HS-5 (cell line): ENCODE results near the gene TSHR.
"Not testable (repeated sequence)": the region's sequence is repeated elsewhere in the genome, so short reads cannot be mapped to it uniquely, and the experiment has no call there.

Experiments
- DNase-seq: peaks from one replicate; pipeline ENCODE4 v3.0.0-alpha.2; 2012; ENCODE audit warnings: low read depth

The TSHR gene

GRCh38 chr14:80996049-80996901 is 40.9 kb downstream of the TSHR start:
- DNase-seq, result peak; percentile 71

GRCh38 chr14:81001447-81001846 is 46.0 kb downstream of the TSHR start:
- DNase-seq, result no peak

DNA sequence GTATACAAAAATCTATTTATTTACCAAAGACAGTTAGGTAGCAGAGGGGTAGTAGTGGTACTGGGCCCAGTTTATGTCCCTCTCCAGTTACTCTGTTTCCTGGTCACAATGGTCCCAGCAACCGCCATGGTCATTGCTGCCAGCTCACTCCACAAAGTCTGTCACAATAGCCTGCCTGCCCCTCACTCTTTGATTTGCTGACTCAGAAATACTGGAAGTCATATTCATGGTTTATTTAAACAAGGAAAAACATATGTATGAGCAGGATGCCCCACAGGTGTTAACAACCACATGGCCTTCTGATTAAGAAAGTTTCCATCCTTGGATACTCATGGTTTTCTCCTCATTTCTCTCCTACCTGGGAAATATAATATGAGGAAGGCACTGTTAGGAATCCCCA is 49.2 kb downstream of the TSHR start:
- DNase-seq, result no peak

DNA sequence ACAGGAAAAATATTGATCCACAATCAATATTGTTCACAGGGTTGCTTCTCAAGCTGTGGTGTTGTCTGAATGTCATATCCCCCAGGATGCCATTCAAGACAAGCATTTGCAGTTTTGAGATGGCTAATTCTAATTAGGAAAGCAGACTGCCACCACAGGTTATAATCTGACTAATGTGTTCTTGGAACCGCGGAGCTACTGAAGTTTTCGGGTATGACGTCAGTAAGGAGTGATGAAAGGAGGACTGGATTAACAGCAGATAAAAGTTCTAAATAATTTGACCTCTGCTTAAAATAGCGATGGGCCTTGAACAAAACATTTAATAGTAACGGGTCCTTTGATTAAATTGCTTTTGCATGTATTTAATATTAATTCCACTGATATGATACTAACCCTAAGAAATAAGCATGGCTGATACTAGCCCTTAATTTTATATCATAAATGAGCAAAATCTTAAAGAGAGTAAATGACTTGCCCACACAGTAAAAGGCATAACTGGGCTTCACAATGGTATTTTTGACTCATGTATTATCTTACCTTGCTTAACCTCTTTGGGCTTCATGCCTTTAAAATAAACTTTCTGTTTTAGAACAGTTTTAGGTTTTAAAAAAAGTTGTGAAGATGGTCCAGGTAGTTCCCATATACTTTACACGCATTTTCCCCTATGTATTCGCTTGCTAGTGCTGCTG is 50.3 kb downstream of the TSHR start:
- no peak for DNase-seq

GRCh38 chr14:81006266-81006665 is 50.8 kb downstream of the TSHR start:
- no peak for DNase-seq

- DNase-seq, result no peak
Measured at GRCh38 chr14:81007131-81007530, 51.7 kb downstream of the TSHR start.

- no peak for DNase-seq
Measured at GRCh38 chr14:81009346-81009745, 53.9 kb downstream of the TSHR start.

- no peak for DNase-seq
Measured at GRCh38 chr14:81018251-81018650, 62.8 kb downstream of the TSHR start.

DNA sequence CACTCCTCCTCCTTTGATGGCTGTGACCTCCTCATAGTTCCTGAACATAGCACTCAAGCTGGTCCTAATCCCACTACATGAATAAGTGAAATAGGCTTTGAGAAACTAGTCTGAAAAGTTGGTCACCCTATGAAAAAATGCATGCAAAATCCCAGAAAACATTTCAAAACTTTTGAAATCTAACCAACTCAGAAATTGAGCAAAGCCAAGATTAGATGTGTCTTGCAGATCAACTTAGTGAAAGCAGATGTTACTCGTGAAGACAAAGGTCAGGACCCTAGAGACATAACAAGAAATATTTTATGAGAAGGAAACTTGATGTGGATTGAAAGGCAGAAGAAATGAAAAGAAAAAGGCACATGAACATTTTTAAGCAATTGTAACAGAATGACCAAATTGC is 63.3 kb downstream of the TSHR start:
- DNase-seq, result no peak

DNA sequence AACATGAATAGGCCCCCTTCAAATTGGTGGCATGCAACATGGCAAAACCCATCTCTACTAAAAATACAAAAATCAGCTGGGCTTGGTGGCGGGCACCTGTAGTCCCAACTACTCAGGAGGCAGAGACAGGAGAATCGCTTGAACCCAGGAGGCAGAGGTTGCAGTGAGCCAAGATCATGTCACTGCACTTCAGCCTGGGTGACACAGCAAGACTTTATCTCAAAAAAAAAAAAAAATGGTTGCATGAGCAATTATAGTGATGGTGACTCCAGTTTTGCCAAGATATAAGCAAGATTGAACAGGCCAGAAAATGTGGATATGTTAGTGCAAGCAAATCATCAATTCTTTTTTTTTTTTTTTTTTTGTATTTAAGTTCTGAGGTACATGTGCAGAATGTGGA is 63.7 kb downstream of the TSHR start:
- not testable (repeated sequence) for DNase-seq

DNA sequence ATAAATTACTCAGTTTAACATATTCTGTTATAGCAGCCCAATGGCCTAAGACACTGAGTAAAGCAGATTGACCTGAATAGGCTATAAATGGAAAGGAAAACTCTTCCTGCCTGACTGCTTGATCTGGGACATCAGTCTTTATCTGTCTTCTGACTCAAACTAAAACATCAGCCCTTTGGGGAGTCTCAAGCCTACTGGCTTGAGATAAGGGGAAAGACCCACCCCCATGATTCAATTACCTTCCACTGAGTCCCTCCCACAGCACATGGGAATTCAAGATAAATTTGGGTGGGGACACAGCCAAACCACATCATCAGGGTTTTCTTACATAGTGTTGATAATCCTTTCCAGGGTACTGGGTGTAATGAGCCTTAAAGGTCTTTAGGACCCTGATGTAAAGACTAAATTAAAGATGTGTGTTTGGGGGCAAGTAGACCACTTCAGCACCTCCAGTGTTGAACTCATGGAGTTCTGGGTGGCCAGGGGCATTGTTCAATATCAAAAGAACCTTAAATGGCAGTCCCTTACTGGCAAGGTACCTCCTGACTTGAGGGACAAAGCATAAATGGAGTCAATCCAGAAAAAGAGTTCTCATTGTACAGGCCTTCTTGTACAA is 67.8 kb downstream of the TSHR start:
- no peak for DNase-seq

DNA sequence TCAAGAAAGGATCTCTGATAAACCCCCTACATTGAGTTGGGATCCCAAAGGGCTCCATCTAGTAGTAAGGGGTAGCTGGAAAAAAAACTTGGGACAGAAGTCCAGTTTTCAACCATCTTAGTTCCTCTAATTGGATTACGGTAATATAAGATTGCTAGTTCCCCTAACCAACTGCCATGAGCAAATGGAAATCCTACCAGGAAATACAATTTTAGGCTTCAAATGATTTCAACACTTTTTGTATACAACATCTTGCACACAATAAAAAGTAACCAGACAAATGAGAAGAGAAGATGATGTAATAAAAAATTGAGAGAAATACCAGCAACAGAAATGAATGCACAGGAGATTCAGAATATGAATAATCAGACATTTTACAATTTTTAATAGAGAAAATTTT is 73.0 kb downstream of the TSHR start:
- DNase-seq, result no peak

DNA sequence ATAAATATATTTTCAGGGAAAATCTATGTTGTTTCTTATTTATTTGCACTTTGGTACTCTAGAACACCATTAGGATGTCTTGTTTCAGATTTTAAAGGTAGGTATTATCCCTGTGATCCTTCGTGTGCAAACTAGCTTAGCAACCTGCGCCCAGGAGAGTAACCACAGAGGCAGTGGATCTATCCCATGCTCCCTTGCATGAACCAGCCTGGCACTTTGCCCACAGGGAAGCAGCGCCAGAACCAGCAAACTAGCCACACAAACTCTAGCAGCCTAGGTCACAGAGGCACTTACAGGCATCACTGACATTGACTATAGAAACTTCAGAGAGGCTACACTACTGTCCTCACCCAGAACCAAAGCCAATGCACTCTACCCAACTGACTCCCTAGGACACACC is 76.1 kb downstream of the TSHR start:
- DNase-seq, result no peak

DNA sequence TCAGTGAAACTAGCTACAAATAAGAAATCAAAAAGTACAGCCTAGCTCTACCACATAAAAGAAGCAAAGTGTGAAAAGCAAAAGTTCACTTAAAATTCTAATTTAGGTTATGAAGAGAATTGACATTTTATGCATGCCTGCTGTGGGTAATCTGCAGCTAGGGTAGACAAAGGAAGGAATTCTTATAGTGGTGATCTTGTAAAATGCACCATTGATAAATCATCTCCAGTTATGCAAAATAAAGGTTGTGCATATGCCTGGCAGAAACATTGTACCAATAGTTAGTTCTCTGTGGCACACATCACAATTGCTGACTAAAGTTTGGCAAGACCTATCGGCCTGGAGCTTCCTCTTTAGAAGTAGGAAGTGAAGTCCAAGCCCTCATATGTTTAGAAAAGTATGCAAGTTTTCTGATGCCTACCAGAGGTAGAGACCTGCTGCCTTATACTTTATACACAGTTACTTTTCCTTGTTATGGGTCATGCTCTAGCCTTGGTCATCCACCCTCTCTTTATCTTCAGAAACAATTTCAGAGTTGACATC is 78.3 kb downstream of the TSHR start:
- DNase-seq, result no peak

GRCh38 chr14:81042438-81042837 is 87.0 kb downstream of the TSHR start:
- DNase-seq, result no peak

GRCh38 chr14:81051547-81051946 is 96.1 kb downstream of the TSHR start:
- DNase-seq, result no peak

GRCh38 chr14:81054057-81054456 is 98.6 kb downstream of the TSHR start:
- DNase-seq, result not testable (repeated sequence)

DNA sequence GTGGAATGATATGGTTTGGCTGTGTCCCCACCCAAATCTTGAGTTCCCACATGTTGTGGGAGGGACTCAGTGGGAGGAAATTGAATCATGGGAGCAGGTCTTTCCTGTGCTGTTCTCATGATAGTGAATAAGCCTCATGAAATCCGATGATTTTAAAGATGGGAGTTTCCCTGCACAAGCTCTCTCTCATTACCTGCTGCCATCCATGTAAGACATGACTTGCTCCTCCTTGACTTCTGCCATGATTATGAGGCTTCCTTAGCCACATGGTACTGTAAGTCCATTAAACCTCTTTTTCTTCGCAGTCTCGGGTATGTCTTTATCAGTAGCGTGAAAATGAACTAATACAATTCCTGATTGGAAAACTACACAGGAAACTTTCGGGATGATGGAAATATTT is 100.5 kb downstream of the TSHR start:
- DNase-seq, result no peak

DNA sequence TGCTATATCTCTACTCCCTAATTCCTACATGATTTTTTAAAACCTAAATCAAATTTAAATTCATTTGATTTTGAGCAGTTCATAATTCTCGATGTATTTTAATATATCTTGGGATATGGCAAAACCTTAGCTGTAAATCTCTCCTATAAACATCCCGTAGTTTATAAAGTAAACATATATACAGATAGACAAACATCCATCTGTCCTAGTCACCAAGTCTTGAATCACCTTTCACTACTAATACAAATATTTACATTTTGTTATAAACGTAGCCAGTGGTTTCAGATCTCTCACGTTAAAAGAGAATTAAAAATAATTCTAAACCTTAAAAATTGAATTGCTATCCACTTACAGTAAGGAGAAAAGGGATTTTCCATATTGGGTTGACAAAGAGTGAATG is 107.0 kb downstream of the TSHR start:
- no peak for DNase-seq

DNA sequence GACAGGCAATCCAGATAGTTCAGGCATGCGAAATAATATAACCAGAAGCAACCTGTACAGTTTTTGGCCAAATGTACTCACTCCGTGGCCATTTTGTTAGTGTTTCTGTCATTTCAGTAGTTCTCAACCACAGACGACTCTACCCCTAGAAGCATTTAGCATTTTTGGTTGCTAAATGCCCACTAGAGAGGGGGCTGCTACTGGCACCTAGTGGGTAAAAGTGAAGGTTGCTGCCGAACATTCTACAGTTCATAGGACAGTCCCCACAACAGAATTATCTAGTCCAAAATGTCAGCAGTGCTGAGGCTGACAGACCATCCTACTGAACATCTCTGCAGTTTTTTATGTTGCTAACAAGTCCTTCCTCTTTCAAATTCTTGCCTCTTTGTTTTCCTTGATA is 107.4 kb downstream of the TSHR start:
- no peak for DNase-seq

GRCh38 chr14:81066672-81067071 is 111.3 kb downstream of the TSHR start:
- no peak for DNase-seq

DNA sequence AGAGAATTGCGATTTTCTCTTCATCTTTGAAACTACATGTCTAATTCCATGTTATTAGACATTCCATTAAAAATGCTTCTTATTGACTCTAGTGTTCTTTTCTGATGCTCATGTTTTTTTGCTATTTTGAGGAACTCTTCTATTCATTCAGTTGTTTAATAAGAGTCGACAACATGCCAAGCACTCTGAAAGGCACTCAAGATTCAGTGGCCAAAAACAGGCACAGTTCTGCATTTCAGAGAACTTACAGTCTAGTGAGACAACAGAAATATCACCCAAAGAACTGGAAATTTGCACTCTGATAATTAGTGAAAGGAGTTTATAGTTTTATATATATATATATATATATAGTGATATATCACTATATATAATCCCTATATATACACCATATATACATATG is 111.7 kb downstream of the TSHR start:
- DNase-seq, result no peak
